Esophagus muscularis mucosa (tissue), 3 donors: Measurements from ENCODE around the gene CFAP54.

ENCODE experiments used
- CTCF ChIP-seq, 3 experiments: fragments of 200-600 bp in 2 of 3; fragments of 450-650 bp in 1 of 3; sonication (generic) in 2 of 3; IDR thresholded peaks; one replicate each; pipeline ENCODE4 v1.5.1; 2017 to 2019; ENCODE audit warnings: antibody characterized with exemption in 3 of 3, mild to moderate bottlenecking in 2 of 3, moderate library complexity in 1 of 3
- EP300 ChIP-seq: sonication (generic); formaldehyde crosslinking; IDR thresholded peaks from one replicate; pipeline ENCODE4 v1.6.1; 2017; ENCODE audit warnings: antibody characterized with exemption

- no peak for TF ChIP-seq CTCF (IDR thresholded peaks at IDR 0.05)
- TF ChIP-seq EP300 = no peak
These were observed 316.9 kb downstream of the CFAP54 start for GRCh38 chr12:96806272-96806671.
